A673 (cell line): ENCODE measurements around the gene HOXB9. TPM values are rescaled to one million over a fixed set of nuclear protein-coding genes. Genes with fewer than 3 reads are reported as not detected.
A peak's percentile ranks its signal among the peaks of the same experiment; 100 is the strongest.

Source experiments
- BruUV-seq: library from RNA; stranded (reverse); fragments of 400-500 nt; replicated peaks from 2 replicates; lab custom pipeline; 2021; lab: Mats Ljungman, UMichigan
- CTCF ChIA-PET: fragments of 300-600 bp; sonication (Branson Sonifier 250); formaldehyde crosslinking; loops from one replicate; lab custom pipeline; 2022; ENCODE audit warnings: antibody characterized with exemption; lab: Charles Lee
- POLR2A ChIA-PET: fragments of 300-600 bp; sonication (Branson Sonifier 250); formaldehyde crosslinking; loops from one replicate; lab custom pipeline; 2022; ENCODE audit warnings: antibody characterized with exemption; ENCODE audit not compliant: low non-redundant PET; lab: Charles Lee
- DNase-seq: peaks from one replicate; pipeline ENCODE4 v3.0.0-alpha.2; 2015; ENCODE audit warnings: low spot score
- H3K27ac ChIP-seq: fragments of 200-600 bp; sonication (generic); 2 replicates; pipeline ENCODE4 v1.5.1; 2016; ENCODE audit warnings: mixed run types, low read depth, mild to moderate bottlenecking, mixed read lengths, antibody characterized with exemption, low read length; ENCODE audit not compliant: poor library complexity, severe bottlenecking
- H3K27me3 ChIP-seq: fragments of 200-600 bp; sonication (generic); replicated peaks from 2 replicates; pipeline ENCODE4 v1.6.1; 2017; ENCODE audit warnings: mixed run types, low read depth, mild to moderate bottlenecking, mixed read lengths, antibody characterized with exemption, low read length; ENCODE audit not compliant: insufficient read depth, poor library complexity
- H3K36me3 ChIP-seq: fragments of 200-600 bp; sonication (generic); 2 replicates; pipeline ENCODE4 v1.6.1; 2016; ENCODE audit warnings: mixed run types, mild to moderate bottlenecking, mixed read lengths, antibody characterized with exemption, low read length; ENCODE audit not compliant: insufficient read depth, poor library complexity, severe bottlenecking
- H3K4me1 ChIP-seq: fragments of 200-600 bp; sonication (generic); 2 replicates; pipeline ENCODE4 v1.6.1; 2017; ENCODE audit warnings: mixed run types, mild to moderate bottlenecking, mixed read lengths, antibody characterized with exemption, low read length; ENCODE audit not compliant: insufficient read depth, poor library complexity, severe bottlenecking
- H3K4me3 ChIP-seq: fragments of 200-600 bp; sonication (generic); 2 replicates; pipeline ENCODE4 v1.5.1; 2016; ENCODE audit warnings: low read depth, mixed run types, mild to moderate bottlenecking, mixed read lengths, low read length; ENCODE audit not compliant: poor library complexity, severe bottlenecking
- H3K9me3 ChIP-seq: fragments of 200-600 bp; sonication (generic); 2 replicates; pipeline ENCODE4 v1.6.1; 2016; ENCODE audit warnings: mixed run types, low read depth, mild to moderate bottlenecking, mixed read lengths, antibody characterized with exemption, low read length; ENCODE audit not compliant: poor library complexity, severe bottlenecking
- CTCF ChIP-seq: fragments of 300-800, 200-600 bp; sonication (generic); conservative IDR thresholded peaks from 2 replicates; pipeline ENCODE4 v1.5.1; 2017; ENCODE audit warnings: low read depth, mild to moderate bottlenecking, antibody characterized with exemption, low read length, moderate library complexity, mixed read lengths
- EZH2 ChIP-seq: fragments of 200-600 bp; sonication (generic); IDR thresholded peaks from 2 replicates; pipeline ENCODE4 v1.6.1; 2017; ENCODE audit warnings: borderline replicate concordance, low read depth, mild to moderate bottlenecking, mixed read lengths, antibody characterized with exemption, low read length; ENCODE audit not compliant: poor library complexity, severe bottlenecking
- intact Hi-C: fragments of 100-400 bp; cut with micrococcal nuclease; formaldehyde crosslinking; loops from one replicate; pipeline ENCODE4 v1.10.0; 2022; ENCODE audit not compliant: unreplicated experiment
- total RNA-seq: library from RNA; stranded (reverse); gene quantifications from 2 replicates; pipeline ENCODE4 v1.2.3, GENCODE V29; 2021

The HOXB9 gene
- total RNA-seq, 1 experiment from 2014 or later = 8.2 TPM

- intact Hi-C loops = loop anchor here (2.0 kb wide), 1 partner anchor 35 kb away; no protein-coding TSS in a partner anchor
- Histone ChIP-seq H3K4me1 (peaks cover 40% of the 10 kb centered on the region), H3K9me3 (no peaks in the 10 kb centered on the region), H3K36me3 (no peaks in the 10 kb centered on the region), H3K4me3 (peak overlapping the region; percentile 57), H3K27me3 (no peaks in the 10 kb centered on the region), H3K27ac (peak overlapping the region; percentile 49)
- no TSS peak for BruUV-seq
- POLR2A ChIA-PET = interaction anchor here (0.6 kb wide), 1 partner anchor 253 kb away, joined by 6 read pairs; no protein-coding TSS in a partner anchor
- DNase-seq = peak; percentile 69
- CTCF ChIA-PET = interaction anchor here (0.6 kb wide), 2 partner anchors 56 to 206 kb away, joined by 3 to 5 read pairs; no protein-coding TSS in a partner anchor
- TF ChIP-seq EZH2 = no peak
Observed at GRCh38 chr17:48577330-48577945, 48.7 kb downstream of the HOXB9 start.

GRCh38 chr17:48576479-48577309, 49.5 kb downstream of the HOXB9 start:
- intact Hi-C loops = loop anchor here (2.0 kb wide), 1 partner anchor 34 kb away; no protein-coding TSS in a partner anchor
- Histone ChIP-seq H3K4me1 (peaks cover 38% of the 10 kb centered on the region), H3K9me3 (no peaks in the 10 kb centered on the region), H3K27ac (peak overlapping the region; percentile 49), H3K4me3 (peak overlapping the region; percentile 57), H3K27me3 (no peaks in the 10 kb centered on the region), H3K36me3 (no peaks in the 10 kb centered on the region)
- BruUV-seq = no TSS peak
- DNase-seq = peak; percentile 71
- TF ChIP-seq CTCF (no peak), EZH2 (no peak)
- CTCF ChIA-PET = no interaction called here
- POLR2A ChIA-PET = no interaction called here

GRCh38 chr17:48575673-48576478, 50.3 kb downstream of the HOXB9 start:
- Histone ChIP-seq H3K36me3 (no peaks in the 10 kb centered on the region), H3K4me1 (peaks cover 40% of the 10 kb centered on the region), H3K9me3 (no peaks in the 10 kb centered on the region), H3K27me3 (no peaks in the 10 kb centered on the region), H3K27ac (peak overlapping the region; percentile 49), H3K4me3 (peak overlapping the region; percentile 57)
- intact Hi-C loops = loop anchor here (2.0 kb wide), 1 partner anchor 33 kb away; no protein-coding TSS in a partner anchor
- TF ChIP-seq EZH2 (no peak), CTCF (no peak)
- BruUV-seq = TSS peak; percentile 54
- CTCF ChIA-PET = no interaction called here
- no peak for DNase-seq
- POLR2A ChIA-PET = no interaction called here
